Measurements from ENCODE around the gene LEMD2.

DNA sequence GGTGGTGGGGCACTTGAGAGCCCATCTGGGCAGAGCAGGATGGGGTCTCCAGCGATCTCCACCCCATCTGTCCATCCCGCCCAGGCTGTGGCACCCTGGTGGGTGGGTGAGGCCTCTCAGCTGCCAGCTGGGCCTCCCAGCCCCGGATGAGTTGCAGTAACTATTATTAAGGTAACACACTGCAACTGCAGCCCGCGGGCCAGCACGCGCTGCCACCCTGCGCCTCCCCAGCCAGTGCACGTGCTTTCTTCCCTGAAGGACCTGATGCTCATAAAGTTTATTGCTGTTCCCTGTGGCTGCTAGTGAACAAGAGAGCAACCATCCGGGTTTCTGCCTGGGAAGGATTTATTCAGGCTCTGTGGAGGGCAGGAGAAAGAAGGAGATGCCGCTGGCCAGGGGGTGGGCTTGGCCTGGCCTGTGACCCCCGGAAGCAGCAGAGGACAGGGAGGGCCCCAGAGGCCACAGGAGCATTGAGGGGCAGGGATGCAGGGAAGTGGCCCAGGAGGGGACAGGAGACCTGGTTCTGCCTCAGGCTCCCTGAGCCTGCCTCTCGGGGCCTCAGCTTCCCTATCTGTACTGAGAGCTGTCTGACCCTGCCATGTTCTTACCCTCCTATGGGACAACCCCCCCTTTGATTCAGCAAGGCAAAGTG lies 43.9 kb downstream of the LEMD2 start:
- TF ChIP-seq, protein P1, sequence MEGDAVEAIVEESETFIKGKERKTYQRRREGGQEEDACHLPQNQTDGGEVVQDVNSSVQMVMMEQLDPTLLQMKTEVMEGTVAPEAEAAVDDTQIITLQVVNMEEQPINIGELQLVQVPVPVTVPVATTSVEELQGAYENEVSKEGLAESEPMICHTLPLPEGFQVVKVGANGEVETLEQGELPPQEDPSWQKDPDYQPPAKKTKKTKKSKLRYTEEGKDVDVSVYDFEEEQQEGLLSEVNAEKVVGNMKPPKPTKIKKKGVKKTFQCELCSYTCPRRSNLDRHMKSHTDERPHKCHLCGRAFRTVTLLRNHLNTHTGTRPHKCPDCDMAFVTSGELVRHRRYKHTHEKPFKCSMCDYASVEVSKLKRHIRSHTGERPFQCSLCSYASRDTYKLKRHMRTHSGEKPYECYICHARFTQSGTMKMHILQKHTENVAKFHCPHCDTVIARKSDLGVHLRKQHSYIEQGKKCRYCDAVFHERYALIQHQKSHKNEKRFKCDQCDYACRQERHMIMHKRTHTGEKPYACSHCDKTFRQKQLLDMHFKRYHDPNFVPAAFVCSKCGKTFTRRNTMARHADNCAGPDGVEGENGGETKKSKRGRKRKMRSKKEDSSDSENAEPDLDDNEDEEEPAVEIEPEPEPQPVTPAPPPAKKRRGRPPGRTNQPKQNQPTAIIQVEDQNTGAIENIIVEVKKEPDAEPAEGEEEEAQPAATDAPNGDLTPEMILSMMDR (IDR thresholded peaks at IDR 0.05) = no peak
- no peak for TF ChIP-seq POLR2A (IDR thresholded peaks at IDR 0.05)
